Mammary epithelial cell (primary cell): ENCODE measurements around the gene HAAO.
A peak's percentile ranks its signal among the peaks of the same experiment; 100 is the strongest.

ENCODE experiments used
- CTCF ChIP-seq, 2 donors: IDR thresholded peaks in 1 of 2; conservative IDR thresholded peaks in 1 of 2; 2 replicates each; pipeline ENCODE4 v1.5.1; 2011 to 2012; ENCODE audit warnings: inconsistent platforms in 2 of 2, low read length in 2 of 2, mild to moderate bottlenecking in 2 of 2, control low read depth in 1 of 2, low read depth in 1 of 2; ENCODE audit not compliant: insufficient read depth in 1 of 2; ENCODE audit errors: extremely low read depth in 1 of 2
- EZH2 ChIP-seq: IDR thresholded peaks from 2 replicates; pipeline ENCODE4 v1.6.1; 2012; ENCODE audit warnings: low read length, inconsistent platforms, borderline replicate concordance

- TF ChIP-seq CTCF (conservative IDR thresholded peaks at IDR 0.05 in 1 of 2, IDR thresholded peaks at IDR 0.05 in 1 of 2; ENCODE audit: extremely low read depth in 1 of 2, insufficient read depth in 1 of 2, low read depth in 1 of 2, low read length in 2 of 2) (no peak), EZH2 (peak; percentile 62)
Measured at GRCh38 chr2:42792583-42793333, at the start of gene HAAO.
